Keratinocyte (primary cell): ENCODE data around the gene MCUR1. TPM values are rescaled to one million over a fixed set of nuclear protein-coding genes. Genes with fewer than 3 reads are reported as not detected.

Source experiments
- DNase-seq: peaks from one replicate; pipeline ENCODE4 v3.0.0-alpha.2; 2011; ENCODE audit warnings: low read depth, missing footprints, low spot score
- FAIRE-seq: peaks from 2 replicates; lab custom pipeline; 2011; peaks lifted over from hg19 to GRCh38; lab: Jason Lieb, UNC
- H2AFZ ChIP-seq: 2 replicates; pipeline ENCODE4 v1.6.0; 2012; ENCODE audit warnings: low read length, control low read depth, inconsistent platforms; ENCODE audit not compliant: control insufficient read depth
- H3K27ac ChIP-seq: 2 replicates; pipeline ENCODE4 v1.5.1; 2011; ENCODE audit warnings: low read length; ENCODE audit not compliant: control insufficient read depth, insufficient read depth
- H3K27me3 ChIP-seq: 3 replicates; pipeline ENCODE4 v1.6.0; 2011; ENCODE audit warnings: low read length; ENCODE audit not compliant: control insufficient read depth, insufficient read depth; ENCODE audit errors: extremely low read depth
- H3K36me3 ChIP-seq, 2 experiments: 2 replicates in 1 of 2; 3 replicates in 1 of 2; pipeline ENCODE4 v1.5.1; 2011; ENCODE audit warnings: low read length in 2 of 2, mild to moderate bottlenecking in 1 of 2; ENCODE audit not compliant: control insufficient read depth in 2 of 2, insufficient read depth in 2 of 2; ENCODE audit errors: extremely low read depth in 1 of 2
- H3K4me1 ChIP-seq: 3 replicates; pipeline ENCODE4 v1.5.1; 2011; ENCODE audit warnings: low read length; ENCODE audit not compliant: control insufficient read depth, insufficient read depth; ENCODE audit errors: extremely low read depth
- H3K4me2 ChIP-seq: 3 replicates; pipeline ENCODE4 v1.6.0; 2011; ENCODE audit warnings: low read depth, low read length; ENCODE audit not compliant: control insufficient read depth, insufficient read depth; ENCODE audit errors: extremely low read depth
- H3K4me3 ChIP-seq, 3 experiments: fragments of 200-600 bp in 1 of 3; sonication (generic) in 1 of 3; 2 replicates in 2 of 3; 3 replicates in 1 of 3; pipeline ENCODE4 v1.5.1; 2011 to 2016; ENCODE audit warnings: low read length in 3 of 3, mild to moderate bottlenecking in 3 of 3, control low read depth in 2 of 3, inconsistent platforms in 1 of 3, low read depth in 1 of 3, mixed read lengths in 1 of 3, mixed run types in 1 of 3, moderate library complexity in 1 of 3; ENCODE audit not compliant: control insufficient read depth in 2 of 3, insufficient read depth in 2 of 3; ENCODE audit errors: extremely low read depth in 1 of 3
- H3K79me2 ChIP-seq: 2 replicates; pipeline ENCODE4 v1.6.0; 2012; ENCODE audit warnings: low read length; ENCODE audit not compliant: control insufficient read depth, insufficient read depth
- H3K9ac ChIP-seq: 3 replicates; pipeline ENCODE4 v1.6.0; 2011; ENCODE audit warnings: low read length; ENCODE audit not compliant: control insufficient read depth, insufficient read depth; ENCODE audit errors: extremely low read depth
- H3K9me1 ChIP-seq: 3 replicates; pipeline ENCODE4 v1.6.0; 2011; ENCODE audit warnings: low read length; ENCODE audit not compliant: control insufficient read depth, insufficient read depth; ENCODE audit errors: extremely low read depth
- H3K9me3 ChIP-seq: 2 replicates; pipeline ENCODE4 v1.5.1; 2012; ENCODE audit warnings: low read depth, low read length; ENCODE audit not compliant: control insufficient read depth
- H4K20me1 ChIP-seq: 3 replicates; pipeline ENCODE4 v1.6.0; 2011; ENCODE audit warnings: low read length; ENCODE audit not compliant: control insufficient read depth, insufficient read depth; ENCODE audit errors: extremely low read depth
- EZH2 ChIP-seq: IDR thresholded peaks from one replicate; pipeline ENCODE4 v1.6.1; 2012; ENCODE audit warnings: inconsistent platforms, mild to moderate bottlenecking, low read length, moderate library complexity
- dilution Hi-C: fragments of 300-500 bp; cut with MboI; formaldehyde crosslinking; loops from one replicate; pipeline ENCODE4 v1.7.0; 2020; ENCODE audit warnings: low sequenced_read_pairs; ENCODE audit not compliant: extremely low pct_ligation_motif_present
- polyA plus RNA-seq, 5 experiments: library from polyadenylated mRNA; depleted of rRNA in 3 of 5; stranded (reverse) in 3 of 5; stranded (forward) in 1 of 5; unstranded in 1 of 5; fragments of >200 nt; gene quantifications; 1 replicate in 1 of 5; 2 replicates in 3 of 5; 3 replicates in 1 of 5; pipeline versions ENCODE4 v1.2.1 to v1.2.3, GENCODE V29; 2011 to 2012; ENCODE audit warnings: missing spikeins in 2 of 5, low read depth in 1 of 5, low replicate concordance in 1 of 5
- TF ChIP-seq, protein P1 (sequence below), 3 experiments: IDR thresholded peaks in 1 of 3; conservative IDR thresholded peaks in 1 of 3; optimal IDR thresholded peaks in 1 of 3; 2 replicates in 2 of 3; 3 replicates in 1 of 3; pipeline versions ENCODE3 to v1.5.1; 2011; ENCODE audit warnings: low read length in 3 of 3, mild to moderate bottlenecking in 3 of 3, moderate library complexity in 2 of 3, control low read depth in 1 of 3, inconsistent platforms in 1 of 3; ENCODE audit not compliant: insufficient read depth in 2 of 3; ENCODE audit errors: extremely low read depth in 1 of 3

MCUR1 gene
- polyA plus RNA-seq, 1 donor (not counting 4 experiments of a cell fraction or from before 2014, with no cell fraction given): 15.3 TPM

GRCh38 chr6:13853871-13854270 is 39.5 kb upstream of the MCUR1 start:
- H3K9me1 ChIP-seq: no peaks in the 10 kb centered on the region
- dilution Hi-C loops: no loop called here
- H3K79me2 ChIP-seq: no peaks in the 10 kb centered on the region
- TF ChIP-seq, protein P1, sequence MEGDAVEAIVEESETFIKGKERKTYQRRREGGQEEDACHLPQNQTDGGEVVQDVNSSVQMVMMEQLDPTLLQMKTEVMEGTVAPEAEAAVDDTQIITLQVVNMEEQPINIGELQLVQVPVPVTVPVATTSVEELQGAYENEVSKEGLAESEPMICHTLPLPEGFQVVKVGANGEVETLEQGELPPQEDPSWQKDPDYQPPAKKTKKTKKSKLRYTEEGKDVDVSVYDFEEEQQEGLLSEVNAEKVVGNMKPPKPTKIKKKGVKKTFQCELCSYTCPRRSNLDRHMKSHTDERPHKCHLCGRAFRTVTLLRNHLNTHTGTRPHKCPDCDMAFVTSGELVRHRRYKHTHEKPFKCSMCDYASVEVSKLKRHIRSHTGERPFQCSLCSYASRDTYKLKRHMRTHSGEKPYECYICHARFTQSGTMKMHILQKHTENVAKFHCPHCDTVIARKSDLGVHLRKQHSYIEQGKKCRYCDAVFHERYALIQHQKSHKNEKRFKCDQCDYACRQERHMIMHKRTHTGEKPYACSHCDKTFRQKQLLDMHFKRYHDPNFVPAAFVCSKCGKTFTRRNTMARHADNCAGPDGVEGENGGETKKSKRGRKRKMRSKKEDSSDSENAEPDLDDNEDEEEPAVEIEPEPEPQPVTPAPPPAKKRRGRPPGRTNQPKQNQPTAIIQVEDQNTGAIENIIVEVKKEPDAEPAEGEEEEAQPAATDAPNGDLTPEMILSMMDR (optimal IDR thresholded peaks at IDR 0.05 in 1 of 3, IDR thresholded peaks at IDR 0.05 in 1 of 3, conservative IDR thresholded peaks at IDR 0.05 in 1 of 3; ENCODE audit: extremely low read depth in 1 of 3, insufficient read depth in 2 of 3, low read length in 3 of 3): no peak
- TF ChIP-seq EZH2: no peak
- H4K20me1 ChIP-seq: no peaks in the 10 kb centered on the region
- FAIRE-seq (no peak), DNase-seq (no peak)
- no peaks in the 10 kb centered on the region for H3K4me1 ChIP-seq
- H3K27me3 ChIP-seq: no peaks in the 10 kb centered on the region
- no peak overlapping the region for H3K4me3 ChIP-seq
- no peaks in the 10 kb centered on the region for H3K9me3 ChIP-seq
- no peak overlapping the region for H3K27ac ChIP-seq
- no peak overlapping the region for H3K9ac ChIP-seq
- H2AFZ ChIP-seq: no peak overlapping the region
- H3K36me3 ChIP-seq: no peaks in the 10 kb centered on the region
- H3K4me2 ChIP-seq: no peak overlapping the region

DNA sequence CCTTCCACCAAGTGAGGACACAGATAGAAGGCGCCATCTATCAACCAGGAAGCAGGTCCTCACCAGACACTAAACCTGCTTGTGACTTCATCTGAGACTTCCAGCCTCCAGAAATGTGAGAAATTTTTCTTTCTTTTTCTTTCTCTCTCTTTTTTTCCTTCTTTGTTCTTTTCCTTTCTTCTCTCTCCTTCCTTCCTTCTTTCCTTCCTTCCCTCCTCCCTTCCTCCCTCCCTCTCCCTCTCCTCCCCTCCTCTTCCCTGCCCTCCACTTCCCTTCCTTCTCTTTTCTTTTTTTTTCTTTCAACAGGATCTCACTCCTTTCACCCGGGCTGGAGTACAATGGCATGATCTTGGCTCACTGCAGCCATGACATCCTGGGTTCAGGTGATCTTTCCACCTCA is 37.4 kb upstream of the MCUR1 start:
- TF ChIP-seq, protein P1 (optimal IDR thresholded peaks at IDR 0.05 in 1 of 3, IDR thresholded peaks at IDR 0.05 in 1 of 3, conservative IDR thresholded peaks at IDR 0.05 in 1 of 3; ENCODE audit: extremely low read depth in 1 of 3, insufficient read depth in 2 of 3, low read length in 3 of 3): no peak
- TF ChIP-seq EZH2: no peak
- Histone ChIP-seq H4K20me1 (no peaks in the 10 kb centered on the region), H3K27me3 (no peaks in the 10 kb centered on the region), H3K4me2 (no peak overlapping the region), H3K4me1 (no peaks in the 10 kb centered on the region), H3K9ac (no peak overlapping the region), H3K27ac (no peak overlapping the region), H3K4me3 (no peak overlapping the region), H2AFZ (no peak overlapping the region), H3K79me2 (no peaks in the 10 kb centered on the region), H3K9me3 (no peaks in the 10 kb centered on the region), H3K9me1 (no peaks in the 10 kb centered on the region), H3K36me3 (no peaks in the 10 kb centered on the region)
- no peak for DNase-seq
- dilution Hi-C loops: no loop called here
- FAIRE-seq: no peak
